ENCODE measurements around the gene TMEM26. TPM values are rescaled to one million over a fixed set of nuclear protein-coding genes. Genes with fewer than 3 reads are reported as not detected.

TMEM26 gene
- total RNA-seq, 1 experiment from 2014 or later = 1.6 TPM

- no peak overlapping the region for H3K27ac Mint-ChIP-seq
- no peak for ATAC-seq
- H3K4me1 Mint-ChIP-seq = peaks cover 11% of the 10 kb centered on the region
- H3K27me3 Mint-ChIP-seq (ENCODE audit: low read depth) = no peaks in the 10 kb centered on the region
- TF ChIP-seq TEAD4 (CRISPR knock-in tag; IDR thresholded peaks at IDR 0.05) = no peak
- no peak for TF ChIP-seq ZNF512 (CRISPR knock-in tag; IDR thresholded peaks at IDR 0.05; ENCODE audit: borderline replicate concordance)
- TF ChIP-seq ZNF138 (CRISPR knock-in tag; conservative IDR thresholded peaks at IDR 0.05) = no peak
- no peak for TF ChIP-seq HMGXB4 (CRISPR knock-in tag; IDR thresholded peaks at IDR 0.05)
- no peak for TF ChIP-seq GTF2I (CRISPR knock-in tag; conservative IDR thresholded peaks at IDR 0.05)
- TF ChIP-seq FOXP4 (CRISPR knock-in tag; IDR thresholded peaks at IDR 0.05) = no peak
- TF ChIP-seq ELF4 (CRISPR knock-in tag; IDR thresholded peaks at IDR 0.05; ENCODE audit: low read depth) = no peak
- no peak for TF ChIP-seq ZSCAN18 (CRISPR knock-in tag; IDR thresholded peaks at IDR 0.05)
- no peak for TF ChIP-seq PRDM15 (CRISPR knock-in tag; IDR thresholded peaks at IDR 0.05)
- TF ChIP-seq SOX15 (CRISPR knock-in tag; IDR thresholded peaks at IDR 0.05) = no peak
- TF ChIP-seq EMX1 (CRISPR knock-in tag; IDR thresholded peaks at IDR 0.05) = no peak
- no peak for TF ChIP-seq ZNF671 (CRISPR knock-in tag; IDR thresholded peaks at IDR 0.05)
- POLR2A ChIA-PET = no interaction called here
- CTCF ChIA-PET = no interaction called here
- DNase-seq (ENCODE audit: low spot score) = no peak
- H3K4me3 Mint-ChIP-seq = no peak overlapping the region
- H3K9me3 Mint-ChIP-seq = no peaks in the 10 kb centered on the region
- no peaks in the 10 kb centered on the region for H3K36me3 Mint-ChIP-seq
Observed at GRCh38 chr10:61438141-61438988, 14.8 kb downstream of the TMEM26 start.

- no peak overlapping the region for H3K27ac Mint-ChIP-seq
- no peak for ATAC-seq
- no peak overlapping the region for H3K4me3 Mint-ChIP-seq
- POLR2A ChIA-PET = no interaction called here
- H3K36me3 Mint-ChIP-seq = peaks cover 48% of the 10 kb centered on the region
- DNase-seq (ENCODE audit: low spot score) = no peak
- H3K27me3 Mint-ChIP-seq (ENCODE audit: low read depth) = no peaks in the 10 kb centered on the region
- CTCF ChIA-PET = no interaction called here
- H3K9me3 Mint-ChIP-seq = peaks cover 58% of the 10 kb centered on the region
- peaks cover 5% of the 10 kb centered on the region for H3K4me1 Mint-ChIP-seq
- TF ChIP-seq ZNF671 (CRISPR knock-in tag; IDR thresholded peaks at IDR 0.05) = no peak
- no peak for TF ChIP-seq ZNF512 (CRISPR knock-in tag; IDR thresholded peaks at IDR 0.05; ENCODE audit: borderline replicate concordance)
- no peak for TF ChIP-seq FOXJ3 (CRISPR knock-in tag; IDR thresholded peaks at IDR 0.05; ENCODE audit: borderline replicate concordance)
- no peak for TF ChIP-seq ZNF281 (CRISPR knock-in tag; IDR thresholded peaks at IDR 0.05)
Observed at GRCh38 chr10:61423178-61423577, 30.0 kb downstream of the TMEM26 start.
